Urinary bladder (tissue), 4 donors: ENCODE measurements around the gene GLYATL3. TPM values are rescaled to one million over a fixed set of nuclear protein-coding genes. Genes with fewer than 3 reads are reported as not detected.
A peak's percentile ranks its signal among the peaks of the same experiment; 100 is the strongest.

Experiments used
- DNase-seq: peaks from one replicate; pipeline ENCODE4 v3.0.0-alpha.2; 2015; ENCODE audit errors: extremely low spot score
- H3K27ac ChIP-seq: one replicate; pipeline ENCODE4 v1.5.1; 2013; ENCODE audit warnings: low read depth, mild to moderate bottlenecking, moderate library complexity
- H3K36me3 ChIP-seq: one replicate; pipeline ENCODE4 v1.6.1; 2013; ENCODE audit warnings: mild to moderate bottlenecking, moderate library complexity; ENCODE audit not compliant: insufficient read depth
- H3K4me1 ChIP-seq: one replicate; pipeline ENCODE4 v1.6.1; 2013; ENCODE audit warnings: mild to moderate bottlenecking, moderate library complexity; ENCODE audit not compliant: insufficient read depth
- H3K4me3 ChIP-seq: one replicate; pipeline ENCODE4 v1.5.1; 2013; ENCODE audit warnings: low read depth, low read length
- WGBS: extraction: QIAGEN DNeasy Blood & Tissue Kit; methylation state at CpG from one replicate; pipeline ENCODE4 v1.1.7; 2013; 5-methylcytosine and 5-hydroxymethylcytosine counted together
- polyA plus RNA-seq: library from polyadenylated mRNA; stranded (reverse); fragments of 200-250 nt; gene quantifications from one replicate; pipeline ENCODE4 v1.2.3, GENCODE V29; 2013
- total RNA-seq: library from RNA; depleted of rRNA; stranded (reverse); fragments of >200 nt; gene quantifications from one replicate; pipeline ENCODE4 v1.2.3, GENCODE V29; 2014
- donor health status: healthy with polysubstance abuse.
- donor health status: healthy.

The GLYATL3 gene
- total and polyA plus RNA-seq, 2 donors, result not detected

- no peak for DNase-seq
Observed at GRCh38 chr6:49543087-49543858, 43.5 kb downstream of the GLYATL3 start.

GRCh38 chr6:49546331-49546730 is 46.6 kb downstream of the GLYATL3 start:
- no peaks in the 10 kb centered on the region for H3K36me3 ChIP-seq
- DNase-seq, result no peak
- no peak overlapping the region for H3K4me3 ChIP-seq
- WGBS, result 27% methylated on average over 1 of the region's 1 CpG
- H3K27ac ChIP-seq, result no peak overlapping the region
- no peaks in the 10 kb centered on the region for H3K4me1 ChIP-seq

More at GRCh38 chr6:49543087-49543858, 43.5 kb downstream of the GLYATL3 start:
- WGBS, result 47% methylated on average over 7 of the region's 7 CpGs
- H3K36me3 ChIP-seq, result no peaks in the 10 kb centered on the region
- no peaks in the 10 kb centered on the region for H3K4me1 ChIP-seq
- no peak overlapping the region for H3K4me3 ChIP-seq
- H3K27ac ChIP-seq, result no peak overlapping the region

- Histone ChIP-seq H3K27ac (no peak overlapping the region), H3K4me3 (no peak overlapping the region), H3K36me3 (no peaks in the 10 kb centered on the region), H3K4me1 (no peaks in the 10 kb centered on the region)
- WGBS, result 75% methylated on average over 5 of the region's 5 CpGs
- no peak for DNase-seq
Observed at GRCh38 chr6:49548613-49549304, 49.0 kb downstream of the GLYATL3 start.

DNA sequence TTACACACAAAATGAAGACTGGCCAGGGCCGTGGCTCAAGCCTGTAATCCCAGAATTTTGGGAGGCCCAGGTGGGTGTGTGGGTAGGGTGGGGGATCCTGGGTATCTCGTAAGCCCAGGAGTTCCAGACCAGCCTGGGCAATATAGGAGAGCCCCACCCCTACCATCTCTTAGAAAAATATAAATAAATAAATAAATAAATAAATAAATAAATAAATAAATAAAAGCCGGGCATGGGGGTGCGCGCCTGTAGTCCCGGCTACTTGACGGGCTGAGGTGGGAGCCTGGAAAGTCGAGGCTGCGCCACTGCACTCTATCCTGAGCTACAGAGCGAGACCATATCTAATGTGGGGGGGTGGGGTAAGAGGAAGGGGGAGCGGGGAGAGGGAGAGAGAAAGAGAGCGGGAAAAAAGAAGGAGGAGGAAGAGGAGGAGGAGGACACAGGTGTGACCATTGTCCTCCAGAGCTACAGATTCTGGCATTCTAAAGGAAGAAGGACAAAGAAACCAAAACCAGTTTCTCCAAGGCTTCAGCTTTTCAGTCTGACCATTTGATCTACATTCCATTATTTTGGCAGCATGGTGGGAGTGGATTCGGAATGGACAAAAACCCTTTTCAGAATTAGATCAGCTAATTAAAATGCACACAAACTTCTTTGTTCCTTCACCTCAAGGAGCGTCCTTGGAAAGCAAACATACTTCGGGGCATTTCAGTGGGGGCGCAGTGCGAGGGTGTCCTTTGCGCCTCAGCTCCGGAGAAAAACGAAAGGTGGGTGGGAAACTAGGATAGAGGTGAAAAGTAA is 50.2 kb downstream of the GLYATL3 start:
- Histone ChIP-seq H3K36me3 (no peaks in the 10 kb centered on the region), H3K4me3 (peak overlapping the region; percentile 13)
- 24% methylated on average over 20 of the region's 20 CpGs for WGBS

GRCh38 chr6:49550492-49551077 is 50.9 kb downstream of the GLYATL3 start, which contains the start of gene C6orf141:
Gene C6orf141, plus strand, starts transcription at chr6:49550668. Its CDS starts 125 bp downstream, at chr6:49550793.
- peak within 1 kb of the TSS; percentile 13 for H3K4me3 ChIP-seq
- WGBS, result under 1% methylated on average over 42 of the region's 42 CpGs
- no peak for DNase-seq
- no peaks in the 10 kb centered on the region for H3K4me1 ChIP-seq
- H3K27ac ChIP-seq, result no peak within 1 kb of the TSS
- H3K36me3 ChIP-seq, result no peaks in the 10 kb centered on the region

More for the DNA sequence above, 50.2 kb downstream of the GLYATL3 start:
- Histone ChIP-seq H3K4me1 (no peaks in the 10 kb centered on the region), H3K27ac (no peak overlapping the region)
- DNase-seq, result no peak

DNA sequence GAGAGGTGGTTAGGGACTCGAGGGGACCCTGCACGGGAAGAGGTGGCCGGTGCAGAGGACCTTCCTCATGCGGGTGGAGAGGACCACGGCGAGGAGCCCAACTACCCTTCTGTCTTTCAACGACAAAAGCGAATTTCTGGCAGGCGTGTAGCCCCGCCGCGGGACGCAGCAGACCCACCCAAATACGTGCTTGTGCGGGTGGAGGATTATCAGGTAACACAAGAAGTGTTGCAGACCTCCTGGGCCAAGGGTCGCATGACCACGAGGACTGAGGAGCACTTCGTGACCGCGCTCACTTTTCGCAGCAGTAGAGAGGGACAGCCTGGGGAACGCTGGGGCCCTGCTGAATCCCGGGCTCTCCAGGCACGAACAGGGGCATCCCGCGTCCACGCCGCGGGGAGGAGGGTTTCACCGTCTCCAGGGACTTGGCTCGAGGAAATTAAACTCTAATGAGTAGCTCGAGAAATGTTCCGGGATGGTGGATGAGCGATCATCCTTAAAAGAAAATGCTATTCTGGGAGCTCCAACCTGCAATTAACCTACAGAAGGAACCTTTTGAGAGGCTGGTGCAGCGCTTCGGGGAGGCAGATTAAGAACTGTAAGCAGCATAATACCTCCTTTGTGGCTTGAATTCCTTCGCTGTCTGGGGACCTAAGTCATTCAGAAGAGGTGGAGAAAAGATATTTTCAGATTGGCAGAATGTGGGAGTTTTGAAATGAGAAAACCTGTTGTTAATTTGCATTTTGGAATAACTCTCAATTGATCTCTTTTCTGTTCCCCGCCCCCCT is 51.5 kb downstream of the GLYATL3 start:
- under 1% methylated on average over 38 of the region's 38 CpGs for WGBS
- H3K27ac ChIP-seq, result no peak overlapping the region

DNA sequence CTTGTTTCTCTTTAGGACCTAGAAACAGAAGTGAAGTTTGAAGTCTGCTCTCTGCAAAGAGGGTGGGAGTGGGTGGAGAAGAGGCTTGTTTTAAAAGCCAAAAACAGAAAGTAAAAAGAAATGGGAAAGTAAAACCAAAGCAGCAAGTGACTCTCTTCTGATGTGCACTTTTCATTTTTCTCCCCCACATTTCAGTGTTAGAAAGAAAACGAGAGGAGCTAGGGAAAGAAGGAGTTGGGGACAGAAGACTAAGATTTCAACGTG is 52.1 kb downstream of the GLYATL3 start:
- no peak for DNase-seq
- H3K27ac ChIP-seq, result no peak overlapping the region
- H3K4me1 ChIP-seq, result no peaks in the 10 kb centered on the region
- H3K36me3 ChIP-seq, result no peaks in the 10 kb centered on the region
- H3K4me3 ChIP-seq, result peak overlapping the region; percentile 13
- 23% methylated on average over 2 of the region's 2 CpGs for WGBS

More for the DNA sequence above, 51.5 kb downstream of the GLYATL3 start:
- no peak for DNase-seq
- Histone ChIP-seq H3K4me3 (peak overlapping the region; percentile 13), H3K4me1 (no peaks in the 10 kb centered on the region), H3K36me3 (no peaks in the 10 kb centered on the region)

GRCh38 chr6:49552596-49552995 is 52.9 kb downstream of the GLYATL3 start:
- Histone ChIP-seq H3K4me1 (no peaks in the 10 kb centered on the region), H3K4me3 (no peak overlapping the region)
- 73% methylated on average over 2 of the region's 2 CpGs for WGBS

GRCh38 chr6:49553384-49553783 is 53.7 kb downstream of the GLYATL3 start:
- Histone ChIP-seq H3K36me3 (no peaks in the 10 kb centered on the region), H3K4me1 (no peaks in the 10 kb centered on the region), H3K4me3 (no peak overlapping the region), H3K27ac (no peak overlapping the region)
- WGBS, result 78% methylated on average over 1 of the region's 1 CpG
- DNase-seq, result no peak

More at GRCh38 chr6:49552596-49552995, 52.9 kb downstream of the GLYATL3 start:
- Histone ChIP-seq H3K27ac (no peak overlapping the region), H3K36me3 (no peaks in the 10 kb centered on the region)
- no peak for DNase-seq

DNA sequence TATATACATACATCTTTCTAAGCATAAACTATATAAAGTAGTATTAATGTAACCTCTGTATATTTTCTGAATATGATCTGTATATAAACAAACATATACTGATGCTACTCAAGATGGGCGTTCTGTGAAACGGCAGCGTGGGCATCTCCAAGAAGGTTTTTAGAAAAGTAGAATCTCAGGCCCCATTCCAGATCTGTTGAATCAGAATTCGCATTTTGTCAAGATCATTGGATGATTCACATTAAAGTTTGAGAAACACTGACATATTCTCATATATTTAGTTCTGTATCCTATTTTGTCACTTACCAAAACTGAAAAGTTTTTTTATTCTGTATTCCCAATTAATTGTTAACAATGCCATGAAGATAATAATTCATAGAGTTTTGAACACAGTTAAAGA is 56.2 kb downstream of the GLYATL3 start:
- no peak overlapping the region for H3K4me3 ChIP-seq
- WGBS, result 69% methylated on average over 4 of the region's 4 CpGs
- H3K4me1 ChIP-seq, result no peaks in the 10 kb centered on the region
- DNase-seq, result no peak
- no peaks in the 10 kb centered on the region for H3K36me3 ChIP-seq
- H3K27ac ChIP-seq, result no peak overlapping the region

GRCh38 chr6:49556429-49556837 is 56.7 kb downstream of the GLYATL3 start:
- no peak for DNase-seq
- no peaks in the 10 kb centered on the region for H3K36me3 ChIP-seq
- no peak overlapping the region for H3K27ac ChIP-seq
- no peaks in the 10 kb centered on the region for H3K4me1 ChIP-seq
- H3K4me3 ChIP-seq, result no peak overlapping the region

GRCh38 chr6:49557177-49557576 is 57.5 kb downstream of the GLYATL3 start:
- DNase-seq, result no peak
- Histone ChIP-seq H3K36me3 (no peaks in the 10 kb centered on the region), H3K4me3 (no peak overlapping the region), H3K4me1 (no peaks in the 10 kb centered on the region), H3K27ac (no peak overlapping the region)
- 89% methylated on average over 3 of the region's 3 CpGs for WGBS

DNA sequence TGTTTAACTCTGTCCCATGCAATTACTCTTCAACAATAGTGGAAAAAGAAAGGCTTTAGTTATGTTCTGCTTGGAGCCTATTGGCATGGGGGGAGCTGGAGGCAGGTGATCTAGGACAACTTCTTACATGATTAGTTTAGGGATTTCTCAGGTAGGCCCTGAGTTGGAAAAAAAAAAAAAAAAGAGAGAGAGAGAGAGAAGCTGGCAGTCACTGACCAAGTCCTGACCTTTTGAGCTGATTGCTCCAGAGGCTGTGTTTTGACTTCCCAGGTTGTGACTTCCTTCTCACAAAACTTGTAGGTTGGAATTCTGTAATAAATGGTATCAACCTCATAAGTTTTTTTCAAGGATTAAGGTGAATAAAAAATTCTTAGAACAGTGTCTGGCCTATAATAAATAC is 58.5 kb downstream of the GLYATL3 start:
- DNase-seq, result no peak
- no peak overlapping the region for H3K27ac ChIP-seq
- no peaks in the 10 kb centered on the region for H3K4me1 ChIP-seq
- H3K4me3 ChIP-seq, result no peak overlapping the region
- H3K36me3 ChIP-seq, result no peaks in the 10 kb centered on the region
